ENCODE results near the gene PTPRN2.
A peak's percentile ranks its signal among the peaks of the same experiment; 100 is the strongest.

GRCh38 chr7:157715071-157715937 is 872.3 kb downstream of the PTPRN2 start:
- TF ChIP-seq, protein P1, sequence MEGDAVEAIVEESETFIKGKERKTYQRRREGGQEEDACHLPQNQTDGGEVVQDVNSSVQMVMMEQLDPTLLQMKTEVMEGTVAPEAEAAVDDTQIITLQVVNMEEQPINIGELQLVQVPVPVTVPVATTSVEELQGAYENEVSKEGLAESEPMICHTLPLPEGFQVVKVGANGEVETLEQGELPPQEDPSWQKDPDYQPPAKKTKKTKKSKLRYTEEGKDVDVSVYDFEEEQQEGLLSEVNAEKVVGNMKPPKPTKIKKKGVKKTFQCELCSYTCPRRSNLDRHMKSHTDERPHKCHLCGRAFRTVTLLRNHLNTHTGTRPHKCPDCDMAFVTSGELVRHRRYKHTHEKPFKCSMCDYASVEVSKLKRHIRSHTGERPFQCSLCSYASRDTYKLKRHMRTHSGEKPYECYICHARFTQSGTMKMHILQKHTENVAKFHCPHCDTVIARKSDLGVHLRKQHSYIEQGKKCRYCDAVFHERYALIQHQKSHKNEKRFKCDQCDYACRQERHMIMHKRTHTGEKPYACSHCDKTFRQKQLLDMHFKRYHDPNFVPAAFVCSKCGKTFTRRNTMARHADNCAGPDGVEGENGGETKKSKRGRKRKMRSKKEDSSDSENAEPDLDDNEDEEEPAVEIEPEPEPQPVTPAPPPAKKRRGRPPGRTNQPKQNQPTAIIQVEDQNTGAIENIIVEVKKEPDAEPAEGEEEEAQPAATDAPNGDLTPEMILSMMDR (CRISPR knock-in tag; IDR thresholded peaks at IDR 0.05) = 0 out of 2 replicates have a peak, but pooled peaks have one; percentile 12
- TF ChIP-seq YEATS4 (CRISPR knock-in tag; IDR thresholded peaks at IDR 0.05; ENCODE audit: borderline replicate concordance) = no peak
- no peak for TF ChIP-seq RBFOX2 (IDR thresholded peaks at IDR 0.05; ENCODE audit: low read depth, low read length)
- TF ChIP-seq ZHX1 (CRISPR knock-in tag; IDR thresholded peaks at IDR 0.05; ENCODE audit: low read depth) = no peak
- no peak for TF ChIP-seq ZNF263 (CRISPR knock-in tag; IDR thresholded peaks at IDR 0.05)
